ENCODE data around the gene PIGP. TPM values are rescaled to one million over a fixed set of nuclear protein-coding genes. Genes with fewer than 3 reads are reported as not detected.

Gene PIGP
- total RNA-seq, 2 experiments from 2014 or later: 12.0 to 15.2 TPM

- Mint-ChIP-seq H3K4me1 (ENCODE audit: low read depth) (peaks cover 42% of the 10 kb centered on the region), H3K36me3 (ENCODE audit: low read depth) (peaks cover 13% of the 10 kb centered on the region), H3K27ac (peak overlapping the region; percentile 94), H3K9me3 (ENCODE audit: insufficient read depth) (no peaks in the 10 kb centered on the region), H3K4me3 (peak overlapping the region; percentile 88), H3K27me3 (ENCODE audit: low read depth) (no peaks in the 10 kb centered on the region)
- ChIA-PET CTCF (interaction anchor here (1.4 kb wide), 1 partner anchor 65 kb away, joined by 3 read pairs; no protein-coding TSS in a partner anchor), POLR2A (interaction anchor here (0.7 kb wide), 1 partner anchor 16 kb away, joined by 3 read pairs; no protein-coding TSS in a partner anchor)
- ATAC-seq (no peak), DNase-seq (no peak)
Observed at GRCh38 chr21:37074546-37074945, 1.7 kb upstream of the PIGP start.

GRCh38 chr21:37074197-37074510 is 1.3 kb upstream of the PIGP start:
- Mint-ChIP-seq H3K9me3 (ENCODE audit: insufficient read depth) (no peaks in the 10 kb centered on the region), H3K36me3 (ENCODE audit: low read depth) (peaks cover 14% of the 10 kb centered on the region), H3K4me1 (ENCODE audit: low read depth) (peaks cover 41% of the 10 kb centered on the region), H3K27me3 (ENCODE audit: low read depth) (no peaks in the 10 kb centered on the region), H3K27ac (peak overlapping the region; percentile 94), H3K4me3 (peak overlapping the region; percentile 88)
- ChIA-PET CTCF (interaction anchor here (1.4 kb wide), 1 partner anchor 64 kb away, joined by 3 read pairs; no protein-coding TSS in a partner anchor), POLR2A (no interaction called here)
- no peak for DNase-seq
- no peak for ATAC-seq

- H3K27me3 Mint-ChIP-seq (ENCODE audit: low read depth): no peaks in the 10 kb centered on the region
- H3K9me3 Mint-ChIP-seq (ENCODE audit: insufficient read depth): no peaks in the 10 kb centered on the region
- H3K27ac Mint-ChIP-seq: peak overlapping the region; percentile 94
- ATAC-seq: peak; percentile 59
- peak; percentile 63 for DNase-seq
- H3K4me3 Mint-ChIP-seq: peak overlapping the region; percentile 88
- CTCF ChIA-PET: no interaction called here
- H3K4me1 Mint-ChIP-seq (ENCODE audit: low read depth): peaks cover 40% of the 10 kb centered on the region
- POLR2A ChIA-PET: no interaction called here
- H3K36me3 Mint-ChIP-seq (ENCODE audit: low read depth): peaks cover 19% of the 10 kb centered on the region
Observed at GRCh38 chr21:37073417-37074196, 736 bp upstream of the PIGP start.

GRCh38 chr21:37072274-37072987 is 440 bp downstream of the PIGP start:
- Mint-ChIP-seq H3K27ac (peak overlapping the region; percentile 90), H3K27me3 (ENCODE audit: low read depth) (no peaks in the 10 kb centered on the region), H3K9me3 (ENCODE audit: insufficient read depth) (no peaks in the 10 kb centered on the region), H3K36me3 (ENCODE audit: low read depth) (peaks cover 24% of the 10 kb centered on the region), H3K4me1 (ENCODE audit: low read depth) (peaks cover 37% of the 10 kb centered on the region), H3K4me3 (peak overlapping the region; percentile 66)
- ChIA-PET POLR2A (interaction anchor here (0.9 to 1.1 kb wide), 2 partner anchors 8 to 30 kb away, joined by 3 read pairs; no protein-coding TSS in a partner anchor), CTCF (interaction anchor here (1.0 to 1.1 kb wide), 2 partner anchors 10 to 17 kb away, joined by 3 read pairs; no protein-coding TSS in a partner anchor)
- DNase-seq (peak; percentile 64), ATAC-seq (peak; percentile 63)

GRCh38 chr21:37071561-37072273 is 1.2 kb downstream of the PIGP start:
- H3K4me3 Mint-ChIP-seq: peak overlapping the region; percentile 66
- POLR2A ChIA-PET: interaction anchor here (0.9 to 1.4 kb wide), 3 partner anchors 9 to 492 kb away, joined by 3 read pairs; no protein-coding TSS in a partner anchor
- H3K27ac Mint-ChIP-seq: peak overlapping the region; percentile 90
- H3K9me3 Mint-ChIP-seq (ENCODE audit: insufficient read depth): no peaks in the 10 kb centered on the region
- H3K36me3 Mint-ChIP-seq (ENCODE audit: low read depth): peaks cover 24% of the 10 kb centered on the region
- no peaks in the 10 kb centered on the region for H3K27me3 Mint-ChIP-seq (ENCODE audit: low read depth)
- CTCF ChIA-PET: interaction anchor here (0.6 to 1.2 kb wide), 5 partner anchors 9 to 82 kb away, joined by 3 to 4 read pairs (median 3); no protein-coding TSS in a partner anchor
- no peak for DNase-seq
- ATAC-seq: no peak
- peaks cover 34% of the 10 kb centered on the region for H3K4me1 Mint-ChIP-seq (ENCODE audit: low read depth)

GRCh38 chr21:37065561-37066177 is 7.2 kb downstream of the PIGP start:
- Mint-ChIP-seq H3K27ac (no peak overlapping the region), H3K4me1 (ENCODE audit: low read depth) (peaks cover 14% of the 10 kb centered on the region), H3K36me3 (ENCODE audit: low read depth) (peaks cover 23% of the 10 kb centered on the region), H3K27me3 (ENCODE audit: low read depth) (no peaks in the 10 kb centered on the region), H3K4me3 (no peak overlapping the region), H3K9me3 (ENCODE audit: insufficient read depth) (no peaks in the 10 kb centered on the region)
- ChIA-PET CTCF (no interaction called here), POLR2A (no interaction called here)
- ATAC-seq (no peak), DNase-seq (no peak)

- no peak for ATAC-seq
- Mint-ChIP-seq H3K4me3 (no peak overlapping the region), H3K27ac (no peak overlapping the region), H3K27me3 (ENCODE audit: low read depth) (no peaks in the 10 kb centered on the region), H3K36me3 (ENCODE audit: low read depth) (peaks cover 18% of the 10 kb centered on the region), H3K4me1 (ENCODE audit: low read depth) (peaks cover 9% of the 10 kb centered on the region), H3K9me3 (ENCODE audit: insufficient read depth) (no peaks in the 10 kb centered on the region)
- ChIA-PET POLR2A (no interaction called here), CTCF (no interaction called here)
- DNase-seq: no peak
Observed at GRCh38 chr21:37064841-37065240, 8.0 kb downstream of the PIGP start.

GRCh38 chr21:37063433-37063832 is 9.4 kb downstream of the PIGP start:
- Mint-ChIP-seq H3K9me3 (ENCODE audit: insufficient read depth) (no peaks in the 10 kb centered on the region), H3K27me3 (ENCODE audit: low read depth) (no peaks in the 10 kb centered on the region), H3K4me3 (no peak overlapping the region), H3K4me1 (ENCODE audit: low read depth) (peaks cover 9% of the 10 kb centered on the region), H3K27ac (no peak overlapping the region), H3K36me3 (ENCODE audit: low read depth) (peaks cover 9% of the 10 kb centered on the region)
- DNase-seq (no peak), ATAC-seq (no peak)
- POLR2A ChIA-PET: no interaction called here
- CTCF ChIA-PET: interaction anchor here (1.7 kb wide), 1 partner anchor 9 kb away, joined by 3 read pairs; no protein-coding TSS in a partner anchor

- H3K27me3 Mint-ChIP-seq (ENCODE audit: low read depth): no peaks in the 10 kb centered on the region
Observed at GRCh38 chr21:37062593-37062935, 10.3 kb downstream of the PIGP start.

GRCh38 chr21:37061926-37062592 is 10.8 kb downstream of the PIGP start:
- H3K9me3 Mint-ChIP-seq (ENCODE audit: insufficient read depth): no peaks in the 10 kb centered on the region

More at GRCh38 chr21:37062593-37062935, 10.3 kb downstream of the PIGP start:
- Mint-ChIP-seq H3K4me3 (no peak overlapping the region), H3K36me3 (ENCODE audit: low read depth) (peaks cover 8% of the 10 kb centered on the region), H3K9me3 (ENCODE audit: insufficient read depth) (no peaks in the 10 kb centered on the region), H3K4me1 (ENCODE audit: low read depth) (peaks cover 9% of the 10 kb centered on the region), H3K27ac (no peak overlapping the region)
- DNase-seq (no peak), ATAC-seq (no peak)
- POLR2A ChIA-PET: no interaction called here
- CTCF ChIA-PET: interaction anchor here (0.7 to 1.7 kb wide), 2 partner anchors 10 to 52 kb away, joined by 3 read pairs; no protein-coding TSS in a partner anchor

GRCh38 chr21:37060296-37060695 is 12.6 kb downstream of the PIGP start:
- no peaks in the 10 kb centered on the region for H3K9me3 Mint-ChIP-seq (ENCODE audit: insufficient read depth)
- H3K4me1 Mint-ChIP-seq (ENCODE audit: low read depth): peaks cover 9% of the 10 kb centered on the region
- no peak for DNase-seq
- peaks cover 4% of the 10 kb centered on the region for H3K36me3 Mint-ChIP-seq (ENCODE audit: low read depth)
- ChIA-PET POLR2A (no interaction called here), CTCF (no interaction called here)
- ATAC-seq: peak; percentile 57
- H3K27me3 Mint-ChIP-seq (ENCODE audit: low read depth): peaks cover 7% of the 10 kb centered on the region
- no peak overlapping the region for H3K27ac Mint-ChIP-seq
- H3K4me3 Mint-ChIP-seq: no peak overlapping the region

More at GRCh38 chr21:37061926-37062592, 10.8 kb downstream of the PIGP start:
- H3K27me3 Mint-ChIP-seq (ENCODE audit: low read depth): no peaks in the 10 kb centered on the region
- H3K36me3 Mint-ChIP-seq (ENCODE audit: low read depth): peaks cover 7% of the 10 kb centered on the region
- no peak overlapping the region for H3K27ac Mint-ChIP-seq
- no peak overlapping the region for H3K4me3 Mint-ChIP-seq
- H3K4me1 Mint-ChIP-seq (ENCODE audit: low read depth): peaks cover 9% of the 10 kb centered on the region
- CTCF ChIA-PET: interaction anchor here (0.7 to 1.7 kb wide), 2 partner anchors 10 to 51 kb away, joined by 3 read pairs; no protein-coding TSS in a partner anchor
- POLR2A ChIA-PET: no interaction called here
- ATAC-seq (peak; percentile 23), DNase-seq (no peak)
